GM21825 (cell line): ENCODE data around the gene KRTAP10-7.
"Not testable (repeated sequence)": the region's sequence is repeated elsewhere in the genome, so short reads cannot be mapped to it uniquely, and the experiment has no call there.

ENCODE experiments used
- ATAC-seq: cut with Tn5 transposase; IDR thresholded peaks from one replicate; pipeline ENCODE4 v1.9.1; 2021; ENCODE audit warnings: mild to moderate bottlenecking, moderate library complexity; ENCODE audit not compliant: unreplicated experiment

Gene KRTAP10-7

DNA sequence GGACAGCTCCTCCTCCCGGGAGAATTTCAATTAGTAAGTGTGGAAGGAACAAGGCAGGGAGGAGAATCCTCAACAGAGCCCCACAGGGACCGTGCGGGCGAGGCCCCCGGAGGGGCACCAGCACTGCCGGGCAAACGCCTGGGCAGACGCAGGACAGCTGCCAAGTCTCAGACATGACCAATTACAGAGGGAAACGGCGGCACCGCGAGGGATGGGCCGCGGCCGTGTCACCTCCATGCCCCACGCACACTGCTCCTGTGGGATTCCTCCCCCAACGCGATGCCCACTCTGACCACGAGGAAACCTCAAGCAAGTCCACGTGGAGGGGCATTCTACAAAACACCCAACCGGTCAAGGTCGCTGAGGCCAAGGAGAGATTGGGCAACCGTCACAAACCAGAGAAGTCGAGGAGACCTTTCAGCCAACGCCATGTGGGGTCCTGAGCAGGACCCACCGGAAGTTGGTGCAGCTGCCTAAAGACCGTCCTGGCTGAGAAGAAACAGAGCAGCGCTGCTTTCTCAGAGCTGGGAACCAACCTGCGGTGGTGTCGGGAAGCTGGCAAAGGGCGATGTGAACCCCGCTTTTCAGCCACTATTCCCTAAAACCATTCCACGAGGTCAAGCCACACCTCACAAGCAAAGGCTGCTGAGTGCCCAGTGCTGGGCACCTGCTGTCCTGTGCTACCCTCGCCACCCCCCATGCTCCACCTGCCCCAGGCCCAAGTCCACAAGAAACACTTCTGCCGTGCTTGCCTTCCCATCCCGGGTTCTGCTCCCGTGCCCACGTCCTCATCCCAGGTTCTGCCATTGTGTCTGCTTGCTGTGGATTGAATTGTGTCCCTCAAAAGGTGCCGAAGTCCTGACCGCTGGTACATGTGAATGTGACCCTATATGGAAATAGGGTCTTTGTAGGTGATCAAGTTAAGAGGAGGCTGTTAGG is 28.3 kb upstream of the KRTAP10-7 start:
- no peak for ATAC-seq

DNA sequence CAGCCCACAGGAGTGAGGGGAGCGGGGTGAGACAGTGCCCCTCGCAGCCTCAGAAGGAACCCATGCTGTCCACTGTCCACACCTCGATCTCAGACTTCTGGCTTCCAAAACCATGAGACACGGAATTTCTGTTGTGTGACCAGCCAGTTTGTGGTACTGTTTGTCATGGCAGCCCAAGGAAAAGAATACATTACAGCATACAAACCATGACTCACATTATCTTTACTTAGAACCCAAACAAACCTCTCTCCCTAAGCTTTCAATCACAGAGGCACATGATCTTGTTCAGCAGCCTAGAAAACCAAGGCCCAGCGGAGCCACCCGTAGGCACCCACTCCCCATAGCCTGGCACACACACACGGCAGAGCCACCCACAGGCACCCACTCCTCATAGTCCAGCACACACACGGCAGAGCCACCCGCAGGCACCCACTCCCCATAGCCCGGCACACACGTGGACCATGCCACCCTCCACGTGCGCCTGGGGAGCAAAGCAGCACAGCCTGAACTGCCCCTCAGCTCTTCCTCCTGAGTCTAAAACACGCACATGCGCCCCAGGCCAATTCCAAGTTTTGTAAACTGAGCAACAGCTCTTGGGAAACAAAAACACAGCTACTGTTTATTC is 27.3 kb upstream of the KRTAP10-7 start:
- ATAC-seq, result no peak

DNA sequence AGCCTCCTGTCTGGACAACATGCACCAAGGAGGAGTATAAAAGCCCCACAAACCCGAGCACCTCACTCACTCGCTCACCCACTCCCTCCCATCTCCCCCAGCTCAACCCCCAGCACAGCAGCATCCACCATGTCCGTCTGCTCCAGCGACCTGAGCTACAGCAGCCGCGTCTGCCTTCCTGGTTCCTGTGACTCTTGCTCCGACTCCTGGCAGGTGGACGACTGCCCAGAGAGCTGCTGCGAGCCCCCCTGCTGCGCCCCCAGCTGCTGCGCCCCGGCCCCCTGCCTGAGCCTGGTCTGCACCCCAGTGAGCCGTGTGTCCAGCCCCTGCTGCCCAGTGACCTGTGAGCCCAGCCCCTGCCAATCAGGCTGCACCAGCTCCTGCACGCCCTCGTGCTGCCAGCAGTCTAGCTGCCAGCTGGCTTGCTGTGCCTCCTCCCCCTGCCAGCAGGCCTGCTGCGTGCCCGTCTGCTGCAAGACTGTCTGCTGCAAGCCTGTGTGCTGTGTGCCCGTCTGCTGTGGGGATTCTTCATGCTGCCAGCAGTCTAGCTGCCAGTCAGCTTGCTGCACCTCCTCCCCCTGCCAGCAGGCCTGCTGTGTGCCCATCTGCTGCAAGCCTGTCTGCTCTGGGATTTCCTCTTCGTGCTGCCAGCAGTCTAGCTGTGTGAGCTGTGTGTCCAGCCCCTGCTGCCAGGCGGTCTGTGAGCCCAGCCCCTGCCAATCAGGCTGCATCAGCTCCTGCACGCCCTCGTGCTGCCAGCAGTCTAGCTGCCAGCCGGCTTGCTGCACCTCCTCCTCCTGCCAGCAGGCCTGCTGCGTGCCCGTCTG is 26.6 kb upstream of the KRTAP10-7 start, which contains the start of gene KRTAP10-4:
Gene KRTAP10-4, plus strand, starts transcription at position 100 of the 827 bp plus-strand sequence. Its CDS starts 30 bp downstream, at position 130.
- ATAC-seq, result not testable (repeated sequence)

DNA sequence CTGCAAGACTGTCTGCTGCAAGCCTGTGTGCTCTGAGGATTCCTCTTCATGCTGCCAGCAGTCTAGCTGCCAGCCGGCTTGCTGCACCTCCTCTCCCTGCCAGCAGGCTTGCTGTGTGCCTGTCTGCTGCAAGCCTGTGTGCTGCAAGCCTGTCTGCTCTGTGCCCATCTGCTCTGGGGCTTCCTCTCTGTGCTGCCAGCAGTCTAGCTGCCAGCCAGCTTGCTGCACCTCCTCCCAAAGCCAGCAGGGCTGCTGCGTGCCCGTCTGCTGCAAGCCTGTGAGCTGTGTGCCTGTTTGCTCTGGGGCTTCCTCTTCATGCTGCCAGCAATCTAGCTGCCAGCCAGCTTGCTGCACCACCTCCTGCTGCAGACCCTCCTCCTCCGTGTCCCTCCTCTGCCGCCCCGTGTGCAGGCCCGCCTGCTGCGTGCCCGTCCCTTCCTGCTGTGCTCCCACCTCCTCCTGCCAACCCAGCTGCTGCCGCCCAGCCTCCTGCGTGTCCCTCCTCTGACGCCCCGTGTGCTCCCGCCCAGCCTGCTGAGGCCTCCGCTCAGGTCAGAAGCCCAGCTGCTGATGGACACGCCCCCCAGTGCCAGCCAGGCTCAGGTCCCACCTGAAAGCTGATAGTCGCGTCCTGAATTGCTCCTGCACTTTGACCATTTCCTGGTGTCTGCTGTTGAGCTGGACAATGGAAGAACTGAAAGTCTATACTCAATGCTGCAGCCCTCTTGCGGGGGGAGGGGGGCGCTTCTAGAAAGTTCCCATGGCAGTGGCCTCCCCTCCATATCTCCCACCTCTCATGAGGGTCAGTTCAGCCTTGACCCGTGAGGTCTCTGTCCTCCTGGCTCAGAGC is 25.7 kb upstream of the KRTAP10-7 start:
- no peak for ATAC-seq

DNA sequence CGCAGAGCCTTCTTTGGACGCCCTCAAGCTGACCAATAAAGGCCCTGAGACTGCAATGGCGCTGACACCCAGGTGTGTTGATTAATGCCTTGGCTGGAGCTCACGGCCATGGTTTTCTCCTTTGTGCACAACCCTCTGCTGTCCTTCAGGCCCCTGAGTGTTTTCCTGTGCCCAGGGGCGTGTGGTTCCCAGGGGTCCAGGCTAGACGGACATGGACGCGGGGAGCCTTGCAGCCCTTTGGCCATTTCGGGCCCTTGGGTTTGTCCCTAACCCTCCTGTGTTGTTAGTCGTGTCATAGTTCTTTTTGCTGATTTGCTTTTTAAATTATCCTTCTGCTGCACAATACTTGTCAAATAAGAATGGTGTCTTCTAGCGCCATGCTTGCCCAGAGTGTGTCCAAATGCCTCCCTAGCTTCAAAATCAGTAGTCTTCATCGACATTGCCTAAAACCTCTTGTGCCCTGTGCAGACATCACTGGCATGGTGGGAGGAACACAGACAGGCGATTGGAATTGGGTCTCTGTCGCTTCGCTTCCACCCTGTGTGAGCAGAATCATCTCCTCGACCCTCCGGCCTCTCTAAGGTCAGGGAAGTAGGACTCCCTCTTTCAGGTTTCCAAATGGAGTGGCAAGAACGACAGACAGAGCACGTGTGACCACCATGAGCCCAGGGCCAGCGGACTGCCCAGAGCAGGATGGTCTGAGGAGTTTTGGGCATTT is 24.9 kb upstream of the KRTAP10-7 start:
- no peak for ATAC-seq

DNA sequence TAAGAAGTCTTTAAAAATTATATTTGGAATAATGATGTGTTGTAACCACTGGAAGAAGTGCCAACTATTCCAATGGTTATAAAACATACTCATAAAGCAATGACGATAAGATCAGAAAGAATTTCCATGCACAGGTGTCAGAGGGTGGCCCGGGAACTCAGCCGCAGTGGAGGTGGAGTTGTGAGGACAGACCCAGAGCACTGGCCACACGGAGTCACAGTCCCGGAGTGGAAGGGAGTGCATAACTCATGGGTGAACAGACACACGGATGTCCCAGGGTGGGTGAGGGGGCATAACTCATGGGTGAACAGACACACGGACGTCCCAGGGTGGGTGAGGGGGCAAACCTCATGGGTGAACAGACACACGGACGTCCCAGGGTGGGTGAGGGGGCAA is 24.4 kb upstream of the KRTAP10-7 start:
- ATAC-seq, result no peak

DNA sequence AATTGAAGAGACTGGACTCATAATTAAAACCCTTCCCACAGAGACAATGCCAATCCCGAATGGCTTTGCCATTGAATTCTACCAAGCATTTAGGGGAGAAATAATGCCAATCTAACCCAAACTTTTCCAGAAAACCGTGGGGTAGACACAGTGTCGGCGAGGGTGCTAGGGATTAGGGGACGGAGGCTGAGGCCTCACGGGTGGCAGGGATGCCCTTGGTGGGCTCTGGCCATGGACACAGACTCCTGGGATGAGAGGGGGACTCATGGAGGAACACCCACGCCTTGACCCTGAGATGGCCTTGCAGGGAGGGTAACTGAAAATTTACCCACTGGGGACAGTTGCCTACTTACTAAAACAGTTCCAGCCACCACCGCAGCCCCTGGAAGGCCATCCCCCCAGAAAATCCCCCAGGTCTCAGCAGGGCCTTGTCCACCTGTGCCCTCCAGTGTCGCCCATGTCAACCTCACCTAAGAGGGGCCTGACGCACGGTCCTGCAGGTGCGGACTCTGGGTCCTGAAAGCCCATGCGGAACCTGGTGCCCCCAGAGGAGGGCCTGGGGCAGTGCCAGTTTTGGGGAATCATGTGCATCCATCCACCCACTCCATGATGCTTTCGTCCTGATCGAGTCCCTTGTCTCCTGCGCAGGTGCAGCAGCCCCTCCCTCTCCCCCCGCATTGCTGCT is 21.9 kb upstream of the KRTAP10-7 start:
- no peak for ATAC-seq

DNA sequence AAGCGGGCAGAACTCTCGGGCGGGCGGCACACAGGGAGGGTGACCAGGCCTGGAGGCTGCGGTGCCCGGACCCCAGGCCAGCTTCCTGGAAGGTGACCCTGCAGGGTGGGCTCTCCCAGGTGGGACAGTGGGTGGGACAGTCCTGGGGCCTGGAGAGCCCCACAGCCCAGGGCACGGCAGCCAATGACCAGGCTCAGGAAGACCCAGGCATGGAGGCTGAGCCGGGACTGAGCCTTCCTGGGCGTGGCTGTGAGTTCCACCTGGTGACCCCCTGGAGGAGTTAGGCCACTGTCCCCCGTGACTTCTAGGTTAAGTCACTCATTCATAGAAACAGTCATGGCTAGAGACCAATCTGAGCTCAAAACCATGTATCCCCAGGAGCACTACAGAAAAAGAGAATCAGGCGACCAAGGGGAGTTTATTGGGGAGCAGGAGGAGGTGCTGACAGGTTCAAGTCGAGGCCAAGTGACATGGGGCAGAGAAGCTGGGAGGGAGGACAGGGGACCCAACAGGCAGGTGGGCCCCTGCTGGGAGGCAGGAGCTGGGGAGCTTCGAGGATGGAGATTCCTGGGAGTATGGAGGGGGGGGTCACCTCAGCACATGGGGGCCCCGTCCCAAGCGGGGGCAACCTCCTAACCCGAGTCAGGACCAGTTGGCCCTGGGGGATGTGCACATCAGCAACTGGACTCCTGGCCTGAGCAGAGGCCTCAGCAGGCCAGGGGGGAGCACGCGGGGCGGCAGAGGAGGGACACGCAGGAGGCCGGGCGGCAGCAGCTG is 21.2 kb upstream of the KRTAP10-7 start:
- ATAC-seq, result no peak

DNA sequence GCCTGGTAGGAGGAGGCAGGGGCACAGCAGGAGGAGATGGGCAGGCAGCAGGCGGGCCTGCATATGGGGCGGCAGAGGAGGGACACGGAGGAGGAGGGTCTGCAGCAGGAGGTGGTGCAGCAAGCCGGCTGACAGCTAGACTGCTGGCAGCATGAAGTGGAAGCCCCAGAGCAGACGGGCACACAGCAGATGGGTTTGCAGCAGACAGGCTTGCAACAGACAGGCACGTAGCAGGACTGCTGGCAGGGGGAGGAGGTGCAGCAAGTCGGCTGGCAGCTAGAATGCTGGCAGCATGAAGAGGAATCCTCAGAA is 20.6 kb upstream of the KRTAP10-7 start:
- no peak for ATAC-seq

DNA sequence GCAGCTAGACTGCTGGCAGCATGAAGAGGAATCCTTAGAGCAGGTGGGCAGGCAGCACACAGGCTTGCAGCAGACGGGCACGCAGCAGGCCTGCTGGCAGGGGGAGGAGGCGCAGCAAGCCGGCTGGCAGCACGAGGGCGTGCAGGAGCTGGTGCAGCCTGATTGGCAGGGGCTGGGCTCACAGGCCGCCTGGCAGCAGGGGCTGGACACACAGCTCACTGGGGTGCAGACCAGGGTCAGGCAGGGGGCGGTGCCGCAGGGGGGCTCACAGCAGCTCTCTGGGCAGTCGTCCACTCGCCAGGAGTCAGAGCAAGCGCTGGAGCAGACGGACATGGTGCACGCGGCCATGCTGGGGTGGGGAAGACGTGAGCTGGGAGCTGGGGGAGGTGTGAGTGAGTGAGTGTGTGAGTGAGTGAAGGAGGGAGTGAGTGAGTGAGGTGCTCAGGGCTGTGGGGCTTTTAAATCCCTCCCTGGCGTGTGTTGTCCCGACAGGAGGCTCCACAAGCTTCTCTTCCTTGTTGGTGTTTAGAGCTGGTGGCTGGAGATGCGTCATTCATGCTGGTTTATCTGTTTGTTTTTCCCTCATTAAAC is 20.1 kb upstream of the KRTAP10-7 start, which contains the start of gene KRTAP10-5:
Gene KRTAP10-5, minus strand, starts transcription at position 374 of the 591 bp plus-strand sequence. Its CDS starts 26 bp downstream, at position 348.
- not testable (repeated sequence) for ATAC-seq

DNA sequence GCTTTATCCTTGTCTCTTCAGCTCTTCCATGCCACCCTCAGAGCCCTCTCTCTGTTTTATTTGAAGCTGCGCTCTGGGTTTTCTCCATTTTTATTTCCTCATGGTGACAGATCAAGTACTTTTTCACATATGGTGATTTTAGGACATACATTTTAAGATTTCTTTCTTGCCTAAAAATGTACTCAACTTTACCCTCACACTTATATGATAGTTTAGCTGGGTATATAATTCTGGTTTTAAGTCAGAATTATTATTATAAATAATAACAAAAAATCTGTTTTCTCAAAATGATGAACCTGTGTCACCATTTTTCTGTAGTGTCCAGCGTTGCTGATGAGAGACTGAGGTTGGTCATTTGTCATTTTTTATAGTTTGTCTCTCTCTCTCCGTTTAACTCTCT is 19.2 kb upstream of the KRTAP10-7 start:
- no peak for ATAC-seq

DNA sequence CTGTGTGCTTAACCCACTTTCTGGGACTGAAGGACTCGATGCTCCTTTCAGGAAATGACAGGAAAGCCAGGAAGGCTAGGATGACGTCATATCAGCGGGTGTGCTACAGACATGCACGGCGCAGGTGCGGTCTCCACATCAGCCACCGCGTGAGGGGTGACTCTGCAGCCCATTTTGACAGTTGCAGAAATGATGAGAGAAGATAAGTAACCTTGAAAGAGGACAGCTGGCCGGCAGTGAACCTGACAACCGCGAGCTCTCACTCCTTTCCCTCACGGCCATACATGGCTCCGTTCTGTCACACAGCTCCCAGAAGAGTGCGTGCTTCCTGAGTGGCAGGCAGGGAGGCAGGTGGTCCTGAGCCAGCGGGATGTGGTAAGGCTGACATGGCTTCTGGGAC is 18.3 kb upstream of the KRTAP10-7 start:
- ATAC-seq, result no peak

DNA sequence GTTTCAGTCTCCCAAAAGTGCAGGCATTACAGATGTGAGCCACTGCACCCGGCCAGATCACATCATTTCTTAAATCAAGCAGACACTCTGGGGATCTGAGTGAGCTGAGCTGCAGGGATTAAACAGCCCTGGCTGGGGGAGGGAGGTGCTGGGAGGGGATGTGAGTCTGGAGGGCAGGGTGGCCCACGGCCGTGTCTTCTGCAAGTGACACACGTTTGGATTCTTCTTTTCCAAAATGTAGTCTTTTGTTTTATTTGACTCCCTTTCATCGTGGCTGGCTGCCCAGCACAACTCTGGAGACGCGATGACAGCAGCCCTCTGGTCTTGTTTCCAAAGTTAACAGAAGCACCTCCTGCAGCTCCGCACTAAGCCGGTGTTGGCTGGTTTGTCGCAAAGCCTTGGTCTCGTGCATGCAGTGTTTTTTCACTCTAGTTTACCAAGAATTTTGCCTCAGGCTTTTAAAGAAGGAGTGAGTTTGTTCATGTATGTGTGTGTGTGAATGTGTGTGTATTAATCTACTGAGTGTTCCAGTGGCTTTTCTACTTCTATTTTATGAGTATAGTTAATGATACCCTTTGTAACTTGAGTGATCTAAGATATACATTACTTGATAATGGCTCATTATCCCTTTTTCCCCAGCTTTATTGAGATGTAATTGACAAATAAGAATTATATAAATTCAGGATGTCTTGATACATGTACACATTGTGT is 17.2 kb upstream of the KRTAP10-7 start:
- ATAC-seq, result no peak

DNA sequence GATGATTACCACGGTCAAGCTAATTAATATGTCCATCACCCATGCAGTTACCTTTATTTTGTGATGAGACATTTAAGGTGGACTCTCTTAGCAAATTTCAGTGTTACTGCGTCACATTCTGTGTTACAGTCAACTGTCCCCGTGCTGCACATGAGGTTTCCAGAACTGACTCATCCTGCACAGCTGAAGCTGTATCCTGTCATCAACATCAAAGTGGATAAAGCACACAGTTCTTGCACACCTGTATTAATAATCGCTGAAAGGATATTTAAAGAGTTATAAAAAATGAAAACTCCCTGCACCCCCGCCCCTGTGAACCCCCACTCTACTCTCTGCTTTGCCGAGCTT is 16.6 kb upstream of the KRTAP10-7 start:
- ATAC-seq, result no peak

DNA sequence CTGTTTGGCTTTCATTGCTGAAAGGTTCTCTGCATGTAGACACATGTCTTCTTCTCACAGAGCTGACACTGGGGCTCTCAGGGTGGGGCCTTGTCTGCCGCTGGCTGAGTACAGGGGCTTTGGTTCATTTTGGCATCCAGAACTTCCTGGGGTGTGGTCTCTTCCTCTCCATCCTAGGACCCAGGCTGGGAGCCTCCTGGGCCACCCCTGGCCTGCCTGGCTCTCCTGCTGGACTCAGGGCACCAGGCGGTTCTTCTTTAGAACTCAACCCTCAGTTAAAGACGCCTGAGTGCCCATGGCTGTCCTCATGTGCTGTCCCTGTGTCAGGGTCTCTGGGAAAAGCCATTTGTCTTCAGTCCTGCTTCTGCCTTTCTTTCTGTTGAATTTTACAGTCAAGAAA is 14.5 kb upstream of the KRTAP10-7 start:
- no peak for ATAC-seq

DNA sequence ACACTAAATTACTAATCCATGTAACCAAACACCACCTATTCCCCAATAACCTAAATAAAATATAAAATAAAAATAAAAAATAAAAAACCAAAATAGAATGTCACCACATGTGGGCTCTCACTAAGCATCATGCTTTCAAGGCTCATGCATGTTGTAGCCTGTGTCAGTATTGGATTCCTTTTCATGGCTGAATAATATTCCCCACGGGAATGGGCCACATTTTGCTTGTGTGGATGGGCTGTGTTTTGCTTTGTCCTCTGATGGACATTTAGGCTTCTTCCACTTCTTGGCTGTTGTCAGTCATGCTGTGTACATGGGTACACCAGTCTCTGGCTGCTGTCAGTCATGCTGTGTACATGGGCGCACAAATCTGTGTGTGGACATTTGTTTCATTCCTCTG is 11.3 kb upstream of the KRTAP10-7 start:
- ATAC-seq, result no peak

DNA sequence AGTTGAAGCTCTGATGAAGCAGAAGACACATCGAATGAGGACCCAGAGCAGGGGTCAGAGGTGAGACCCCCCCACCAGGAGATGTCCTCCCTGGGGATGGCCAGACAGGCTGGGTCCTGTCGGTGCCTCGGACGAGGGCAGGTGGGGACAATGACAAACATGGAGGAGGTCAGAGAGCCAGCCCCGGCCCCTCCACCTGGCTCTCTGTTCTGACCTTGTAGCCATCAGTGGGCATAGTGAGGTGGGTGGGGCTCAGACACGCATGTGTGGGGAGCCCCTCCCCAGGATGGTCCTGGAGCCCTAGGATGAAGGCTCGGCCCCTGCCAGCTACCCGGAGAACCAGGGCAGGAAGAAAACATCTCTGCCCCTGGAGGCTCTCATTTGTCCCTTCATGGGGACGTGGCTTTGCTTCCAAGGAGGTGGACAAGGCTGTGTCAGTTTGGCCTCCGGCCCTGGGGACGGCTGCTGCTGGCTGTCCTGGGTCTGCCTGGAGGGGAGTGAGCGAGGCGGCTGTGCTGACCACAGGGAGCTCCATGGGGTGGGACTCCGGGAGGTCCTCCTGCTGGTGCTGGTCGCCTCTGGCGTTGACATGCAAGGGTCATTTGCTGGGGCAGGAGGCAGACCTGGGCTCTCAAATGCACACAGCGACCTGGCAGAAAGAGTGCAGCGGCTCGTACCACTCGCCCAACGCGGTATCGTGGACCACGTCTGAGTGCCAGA is 10.7 kb upstream of the KRTAP10-7 start:
- no peak for ATAC-seq
